ENCODE results near the gene CST3. TPM values are rescaled to one million over a fixed set of nuclear protein-coding genes. Genes with fewer than 3 reads are reported as not detected.

Gene CST3
- total RNA-seq, 1 donor from 2014 or later, result not detected

Other genes starting within 250 kb of the CST3 start
- gene NAPB, start 216.5 kb downstream of the CST3 start, total RNA-seq, result 5.3 and 7.8 TPM in 2 replicates
- gene CSTL1, start 198.3 kb downstream of the CST3 start, total RNA-seq, result not detected in 2 replicates
- not detected in 2 replicates for gene CST11, start 185.1 kb downstream of the CST3 start, total RNA-seq
- not detected in 2 replicates for gene CST8, start 146.8 kb downstream of the CST3 start, total RNA-seq
- not detected in 2 replicates for gene CST9L, start 69.5 kb downstream of the CST3 start, total RNA-seq
- not detected in 2 replicates for gene CST9, start 32.0 kb downstream of the CST3 start, total RNA-seq
- gene CST4, start 51.1 kb upstream of the CST3 start, total RNA-seq, result not detected in 2 replicates
- gene CST1, start 113.0 kb upstream of the CST3 start, total RNA-seq, result not detected in 2 replicates
- gene CST2, start 188.8 kb upstream of the CST3 start, total RNA-seq, result not detected in 2 replicates
- not detected in 2 replicates for gene CST5, start 241.8 kb upstream of the CST3 start, total RNA-seq